Measurements from ENCODE around the gene CLCN4.

The CLCN4 gene

DNA sequence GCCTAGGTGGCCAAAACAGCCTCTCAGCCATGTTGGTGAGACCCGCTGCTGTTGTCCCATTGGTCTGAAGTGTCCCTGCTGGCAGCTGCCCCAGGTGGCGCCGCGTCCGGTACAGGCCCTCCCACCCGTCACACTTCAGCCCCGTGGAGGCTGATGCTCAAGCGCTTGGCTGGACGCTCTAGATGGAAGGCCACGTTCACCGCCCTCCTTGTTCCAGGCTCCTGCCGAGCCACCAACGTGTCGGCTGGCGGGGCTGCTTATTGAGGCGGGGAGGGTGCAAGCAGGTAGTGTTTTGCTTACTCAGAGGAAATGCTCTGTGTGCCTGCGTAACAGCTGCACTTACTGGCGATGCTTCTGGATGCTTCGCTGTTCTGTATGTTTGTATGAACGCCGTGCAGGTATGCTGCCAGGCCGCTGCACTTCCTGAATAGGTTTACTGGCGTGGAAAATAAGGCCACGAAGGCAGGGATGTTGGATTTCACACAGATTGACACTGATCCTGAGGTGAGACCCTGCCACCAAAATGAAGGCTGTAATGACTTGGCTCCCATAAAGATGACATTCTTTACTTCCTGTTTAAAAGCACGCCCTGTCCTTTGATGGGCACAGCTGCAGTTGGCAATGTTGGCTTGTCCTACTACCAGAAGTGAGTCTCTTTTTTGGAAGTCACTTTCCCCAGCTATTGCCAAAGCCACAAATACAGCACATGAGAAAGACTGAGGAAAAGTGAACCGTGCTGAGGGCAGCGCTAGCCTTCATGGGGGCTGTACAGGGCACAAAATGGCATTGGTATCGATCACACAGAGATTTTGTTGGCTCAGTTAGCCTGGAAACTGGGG lies 21.0 kb upstream of the CLCN4 start:
- Histone ChIP-seq H3K9me2 (replicated peaks; ENCODE audit: low read depth, low read length) (no peaks in the 10 kb centered on the region), H3K9ac (ENCODE audit: low read depth, low read length, poor library complexity, severe bottlenecking) (no peak overlapping the region), H2AFZ (ENCODE audit: low read length) (no peak overlapping the region), H3K27me3 (ENCODE audit: insufficient read depth, low read length, poor library complexity, severe bottlenecking) (no peaks in the 10 kb centered on the region), H3K4me2 (ENCODE audit: low read depth, low read length, poor library complexity, severe bottlenecking) (no peak overlapping the region), H3K9me3 (ENCODE audit: insufficient read depth, low read depth, low read length) (no peaks in the 10 kb centered on the region), H3K79me2 (ENCODE audit: insufficient read depth, low read length) (no peaks in the 10 kb centered on the region), H3F3A (ENCODE audit: low read depth) (no peaks in the 10 kb centered on the region), H4K20me1 (ENCODE audit: insufficient read depth, low read length, poor library complexity, severe bottlenecking) (no peaks in the 10 kb centered on the region), H3K36me3 (ENCODE audit: insufficient read depth, low read length) (no peaks in the 10 kb centered on the region), H3K4me1 (ENCODE audit: insufficient read depth, low read length, poor library complexity, severe bottlenecking) (no peaks in the 10 kb centered on the region), H3K4me3 (ENCODE audit: low read length, poor library complexity, severe bottlenecking) (no peak overlapping the region)
- TF ChIP-seq, protein P1, sequence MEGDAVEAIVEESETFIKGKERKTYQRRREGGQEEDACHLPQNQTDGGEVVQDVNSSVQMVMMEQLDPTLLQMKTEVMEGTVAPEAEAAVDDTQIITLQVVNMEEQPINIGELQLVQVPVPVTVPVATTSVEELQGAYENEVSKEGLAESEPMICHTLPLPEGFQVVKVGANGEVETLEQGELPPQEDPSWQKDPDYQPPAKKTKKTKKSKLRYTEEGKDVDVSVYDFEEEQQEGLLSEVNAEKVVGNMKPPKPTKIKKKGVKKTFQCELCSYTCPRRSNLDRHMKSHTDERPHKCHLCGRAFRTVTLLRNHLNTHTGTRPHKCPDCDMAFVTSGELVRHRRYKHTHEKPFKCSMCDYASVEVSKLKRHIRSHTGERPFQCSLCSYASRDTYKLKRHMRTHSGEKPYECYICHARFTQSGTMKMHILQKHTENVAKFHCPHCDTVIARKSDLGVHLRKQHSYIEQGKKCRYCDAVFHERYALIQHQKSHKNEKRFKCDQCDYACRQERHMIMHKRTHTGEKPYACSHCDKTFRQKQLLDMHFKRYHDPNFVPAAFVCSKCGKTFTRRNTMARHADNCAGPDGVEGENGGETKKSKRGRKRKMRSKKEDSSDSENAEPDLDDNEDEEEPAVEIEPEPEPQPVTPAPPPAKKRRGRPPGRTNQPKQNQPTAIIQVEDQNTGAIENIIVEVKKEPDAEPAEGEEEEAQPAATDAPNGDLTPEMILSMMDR (conservative IDR thresholded peaks at IDR 0.05; ENCODE audit: low read length): no peak
- no peak for TF ChIP-seq EZH2phosphoT487 (IDR thresholded peaks at IDR 0.05; ENCODE audit: borderline replicate concordance)

- Histone ChIP-seq H3K79me2 (ENCODE audit: insufficient read depth, low read length) (no peaks in the 10 kb centered on the region), H3K4me3 (ENCODE audit: low read length, poor library complexity, severe bottlenecking) (no peak overlapping the region), H3K4me2 (ENCODE audit: low read depth, low read length, poor library complexity, severe bottlenecking) (no peak overlapping the region), H4K20me1 (ENCODE audit: insufficient read depth, low read length, poor library complexity, severe bottlenecking) (no peaks in the 10 kb centered on the region), H3F3A (ENCODE audit: low read depth) (no peaks in the 10 kb centered on the region), H3K9ac (ENCODE audit: low read depth, low read length, poor library complexity, severe bottlenecking) (no peak overlapping the region), H3K36me3 (ENCODE audit: insufficient read depth, low read length) (no peaks in the 10 kb centered on the region), H2AFZ (ENCODE audit: low read length) (no peak overlapping the region), H3K4me1 (ENCODE audit: insufficient read depth, low read length, poor library complexity, severe bottlenecking) (no peaks in the 10 kb centered on the region), H3K27me3 (ENCODE audit: insufficient read depth, low read length, poor library complexity, severe bottlenecking) (no peaks in the 10 kb centered on the region), H3K9me2 (replicated peaks; ENCODE audit: low read depth, low read length) (no peaks in the 10 kb centered on the region), H3K9me3 (ENCODE audit: insufficient read depth, low read depth, low read length) (no peaks in the 10 kb centered on the region)
- TF ChIP-seq, protein P1 (conservative IDR thresholded peaks at IDR 0.05; ENCODE audit: low read length): no peak
- TF ChIP-seq EZH2phosphoT487 (IDR thresholded peaks at IDR 0.05; ENCODE audit: borderline replicate concordance): no peak
Observed at GRCh38 chrX:10138726-10139125, 18.0 kb upstream of the CLCN4 start.

DNA sequence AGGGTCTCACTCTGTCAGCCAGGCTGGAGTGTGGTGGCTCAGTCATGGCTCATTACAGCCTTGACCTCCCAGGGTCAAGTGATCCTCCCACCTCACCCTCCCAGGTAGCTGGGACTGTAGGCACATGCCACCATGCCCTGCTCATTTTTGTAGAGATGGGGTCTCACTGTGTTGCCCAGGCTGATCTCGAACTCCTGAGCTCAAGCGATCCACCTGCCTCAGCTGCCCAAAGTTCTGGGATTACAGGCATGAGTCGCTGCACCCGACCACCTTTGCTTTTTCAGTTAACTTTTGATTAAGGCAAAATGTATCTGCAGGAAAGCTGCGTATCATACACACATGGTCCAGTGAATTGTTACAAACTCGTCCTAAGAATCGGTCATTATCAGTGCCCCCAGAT lies 16.5 kb upstream of the CLCN4 start:
- H4K20me1 ChIP-seq (ENCODE audit: insufficient read depth, low read length, poor library complexity, severe bottlenecking): no peaks in the 10 kb centered on the region
- TF ChIP-seq, protein P1 (conservative IDR thresholded peaks at IDR 0.05; ENCODE audit: low read length): no peak
- TF ChIP-seq EZH2phosphoT487 (IDR thresholded peaks at IDR 0.05; ENCODE audit: borderline replicate concordance): no peak
- H3K4me2 ChIP-seq (ENCODE audit: low read depth, low read length, poor library complexity, severe bottlenecking): no peak overlapping the region
- H2AFZ ChIP-seq (ENCODE audit: low read length): no peak overlapping the region
- H3K4me3 ChIP-seq (ENCODE audit: low read length, poor library complexity, severe bottlenecking): no peak overlapping the region
- H3K9me3 ChIP-seq (ENCODE audit: insufficient read depth, low read depth, low read length): no peaks in the 10 kb centered on the region
- no peaks in the 10 kb centered on the region for H3K9me2 ChIP-seq (replicated peaks; ENCODE audit: low read depth, low read length)
- H3K27me3 ChIP-seq (ENCODE audit: insufficient read depth, low read length, poor library complexity, severe bottlenecking): no peaks in the 10 kb centered on the region
- no peaks in the 10 kb centered on the region for H3K4me1 ChIP-seq (ENCODE audit: insufficient read depth, low read length, poor library complexity, severe bottlenecking)
- no peaks in the 10 kb centered on the region for H3F3A ChIP-seq (ENCODE audit: low read depth)
- no peaks in the 10 kb centered on the region for H3K79me2 ChIP-seq (ENCODE audit: insufficient read depth, low read length)
- H3K9ac ChIP-seq (ENCODE audit: low read depth, low read length, poor library complexity, severe bottlenecking): no peak overlapping the region
- no peaks in the 10 kb centered on the region for H3K36me3 ChIP-seq (ENCODE audit: insufficient read depth, low read length)
